ENCODE results near the gene EIF1. TPM values are rescaled to one million over a fixed set of nuclear protein-coding genes. Genes with fewer than 3 reads are reported as not detected.
"Not testable (repeated sequence)": the region's sequence is repeated elsewhere in the genome, so short reads cannot be mapped to it uniquely, and the experiment has no call there.

The EIF1 gene
- 723 TPM for total RNA-seq

GRCh38 chr17:41688641-41689496, at the start of gene EIF1:
Gene EIF1 (plus strand): TSS chr17:41688885. CDS start chr17:41689039, 154 bp downstream.
- DNase-seq (ENCODE audit: low spot score): peak; percentile 100

GRCh38 chr17:41638941-41639340, 49.7 kb upstream of the EIF1 start:
- DNase-seq (ENCODE audit: low spot score): no peak

- no peak for DNase-seq (ENCODE audit: low spot score)
These were observed 48.9 kb upstream of the EIF1 start for GRCh38 chr17:41639492-41640473.

- DNase-seq (ENCODE audit: low spot score): not testable (repeated sequence)
These were observed 48.1 kb upstream of the EIF1 start for GRCh38 chr17:41640596-41640995.

GRCh38 chr17:41642252-41643156, 46.2 kb upstream of the EIF1 start:
- no peak for DNase-seq (ENCODE audit: low spot score)

GRCh38 chr17:41647038-41647813, 41.5 kb upstream of the EIF1 start:
- no peak for DNase-seq (ENCODE audit: low spot score)

- peak; percentile 89 for DNase-seq (ENCODE audit: low spot score)
These were observed 40.7 kb upstream of the EIF1 start for GRCh38 chr17:41647940-41648410.

GRCh38 chr17:41648411-41649195, 40.1 kb upstream of the EIF1 start:
- DNase-seq (ENCODE audit: low spot score): peak; percentile 85

GRCh38 chr17:41649923-41650519, 38.7 kb upstream of the EIF1 start:
- no peak for DNase-seq (ENCODE audit: low spot score)

- no peak for DNase-seq (ENCODE audit: low spot score)
These were observed 37.7 kb upstream of the EIF1 start for GRCh38 chr17:41650794-41651624.

- DNase-seq (ENCODE audit: low spot score): peak; percentile 90
These were observed 36.8 kb upstream of the EIF1 start for GRCh38 chr17:41651625-41652460.

- DNase-seq (ENCODE audit: low spot score): no peak
These were observed 36.2 kb upstream of the EIF1 start for GRCh38 chr17:41652461-41652970.

- no peak for DNase-seq (ENCODE audit: low spot score)
These were observed 35.3 kb upstream of the EIF1 start for GRCh38 chr17:41653421-41653820.

- DNase-seq (ENCODE audit: low spot score): peak; percentile 90
These were observed 34.6 kb upstream of the EIF1 start for GRCh38 chr17:41653892-41654677.

- DNase-seq (ENCODE audit: low spot score): no peak
These were observed 33.7 kb upstream of the EIF1 start for GRCh38 chr17:41654678-41655607.
